ENCODE results near the gene ZNF446. TPM values are rescaled to one million over a fixed set of nuclear protein-coding genes. Genes with fewer than 3 reads are reported as not detected.

The ZNF446 gene
- total and polyA plus RNA-seq, 9 of the 15 experiments (the other 6 are each of a cell fraction or from before 2014, with no cell fraction given), result 0.07 to 4.8 (median 1.2) TPM

DNA sequence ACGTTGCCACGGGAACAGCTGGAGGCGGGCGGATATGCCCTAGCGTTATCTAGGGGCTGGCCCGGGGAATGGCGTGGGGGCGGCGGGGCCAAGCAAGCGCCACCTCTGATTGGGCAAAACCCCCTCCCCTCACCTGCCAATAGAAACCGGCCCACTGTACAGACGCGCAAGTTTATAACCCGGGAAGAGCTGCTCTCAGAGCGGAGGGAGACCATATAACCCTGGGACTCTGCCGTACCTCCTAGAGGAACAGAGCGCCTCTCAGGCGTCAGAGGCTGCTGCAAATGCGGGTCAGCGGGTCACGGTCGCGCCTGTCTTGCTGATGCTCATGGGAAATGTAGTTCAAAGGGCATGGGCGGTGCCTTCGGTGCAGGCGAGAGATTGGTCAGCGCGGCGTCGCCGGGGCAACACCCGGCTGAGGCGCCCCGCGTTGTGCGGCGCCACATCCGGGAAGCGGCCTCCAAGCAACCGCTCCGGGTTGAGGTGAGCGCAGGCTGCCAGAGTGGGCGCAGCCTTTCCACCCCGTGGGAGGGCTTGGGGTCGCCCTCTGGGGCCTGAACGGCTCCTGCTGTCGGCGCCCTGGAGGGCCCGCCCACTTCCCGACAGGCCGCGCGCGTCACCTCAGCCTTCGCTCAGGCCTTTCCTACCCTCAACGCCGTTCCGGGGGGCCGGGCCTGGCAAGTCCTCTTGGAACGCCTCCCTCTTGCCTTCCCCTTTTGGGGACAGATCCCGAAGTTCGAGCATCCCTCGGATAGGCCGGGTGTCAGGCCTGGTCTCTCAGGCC lies at the start of gene ZNF446 (continued):
- TF ChIP-seq, protein P1, sequence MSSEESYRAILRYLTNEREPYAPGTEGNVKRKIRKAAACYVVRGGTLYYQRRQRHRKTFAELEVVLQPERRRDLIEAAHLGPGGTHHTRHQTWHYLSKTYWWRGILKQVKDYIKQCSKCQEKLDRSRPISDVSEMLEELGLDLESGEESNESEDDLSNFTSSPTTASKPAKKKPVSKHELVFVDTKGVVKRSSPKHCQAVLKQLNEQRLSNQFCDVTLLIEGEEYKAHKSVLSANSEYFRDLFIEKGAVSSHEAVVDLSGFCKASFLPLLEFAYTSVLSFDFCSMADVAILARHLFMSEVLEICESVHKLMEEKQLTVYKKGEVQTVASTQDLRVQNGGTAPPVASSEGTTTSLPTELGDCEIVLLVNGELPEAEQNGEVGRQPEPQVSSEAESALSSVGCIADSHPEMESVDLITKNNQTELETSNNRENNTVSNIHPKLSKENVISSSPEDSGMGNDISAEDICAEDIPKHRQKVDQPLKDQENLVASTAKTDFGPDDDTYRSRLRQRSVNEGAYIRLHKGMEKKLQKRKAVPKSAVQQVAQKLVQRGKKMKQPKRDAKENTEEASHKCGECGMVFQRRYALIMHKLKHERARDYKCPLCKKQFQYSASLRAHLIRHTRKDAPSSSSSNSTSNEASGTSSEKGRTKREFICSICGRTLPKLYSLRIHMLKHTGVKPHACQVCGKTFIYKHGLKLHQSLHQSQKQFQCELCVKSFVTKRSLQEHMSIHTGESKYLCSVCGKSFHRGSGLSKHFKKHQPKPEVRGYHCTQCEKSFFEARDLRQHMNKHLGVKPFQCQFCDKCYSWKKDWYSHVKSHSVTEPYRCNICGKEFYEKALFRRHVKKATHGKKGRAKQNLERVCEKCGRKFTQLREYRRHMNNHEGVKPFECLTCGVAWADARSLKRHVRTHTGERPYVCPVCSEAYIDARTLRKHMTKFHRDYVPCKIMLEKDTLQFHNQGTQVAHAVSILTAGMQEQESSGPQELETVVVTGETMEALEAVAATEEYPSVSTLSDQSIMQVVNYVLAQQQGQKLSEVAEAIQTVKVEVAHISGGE (CRISPR knock-in tag; IDR thresholded peaks at IDR 0.05), result peak in 2 of 3 experiments; percentile 61 to 96; a peak in 3 of 6 replicates
- TF ChIP-seq KHSRP (IDR thresholded peaks at IDR 0.05), result no peak
- TF ChIP-seq, protein P2, sequence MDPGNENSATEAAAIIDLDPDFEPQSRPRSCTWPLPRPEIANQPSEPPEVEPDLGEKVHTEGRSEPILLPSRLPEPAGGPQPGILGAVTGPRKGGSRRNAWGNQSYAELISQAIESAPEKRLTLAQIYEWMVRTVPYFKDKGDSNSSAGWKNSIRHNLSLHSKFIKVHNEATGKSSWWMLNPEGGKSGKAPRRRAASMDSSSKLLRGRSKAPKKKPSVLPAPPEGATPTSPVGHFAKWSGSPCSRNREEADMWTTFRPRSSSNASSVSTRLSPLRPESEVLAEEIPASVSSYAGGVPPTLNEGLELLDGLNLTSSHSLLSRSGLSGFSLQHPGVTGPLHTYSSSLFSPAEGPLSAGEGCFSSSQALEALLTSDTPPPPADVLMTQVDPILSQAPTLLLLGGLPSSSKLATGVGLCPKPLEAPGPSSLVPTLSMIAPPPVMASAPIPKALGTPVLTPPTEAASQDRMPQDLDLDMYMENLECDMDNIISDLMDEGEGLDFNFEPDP (CRISPR knock-in tag; IDR thresholded peaks at IDR 0.05), result no peak; the same call in 1 of the 2 replicates
- no peak for TF ChIP-seq FOXJ3 (CRISPR knock-in tag; IDR thresholded peaks at IDR 0.05)
- TF ChIP-seq ZNF311 (CRISPR knock-in tag; IDR thresholded peaks at IDR 0.05), result no peak
- TF ChIP-seq, protein P3, sequence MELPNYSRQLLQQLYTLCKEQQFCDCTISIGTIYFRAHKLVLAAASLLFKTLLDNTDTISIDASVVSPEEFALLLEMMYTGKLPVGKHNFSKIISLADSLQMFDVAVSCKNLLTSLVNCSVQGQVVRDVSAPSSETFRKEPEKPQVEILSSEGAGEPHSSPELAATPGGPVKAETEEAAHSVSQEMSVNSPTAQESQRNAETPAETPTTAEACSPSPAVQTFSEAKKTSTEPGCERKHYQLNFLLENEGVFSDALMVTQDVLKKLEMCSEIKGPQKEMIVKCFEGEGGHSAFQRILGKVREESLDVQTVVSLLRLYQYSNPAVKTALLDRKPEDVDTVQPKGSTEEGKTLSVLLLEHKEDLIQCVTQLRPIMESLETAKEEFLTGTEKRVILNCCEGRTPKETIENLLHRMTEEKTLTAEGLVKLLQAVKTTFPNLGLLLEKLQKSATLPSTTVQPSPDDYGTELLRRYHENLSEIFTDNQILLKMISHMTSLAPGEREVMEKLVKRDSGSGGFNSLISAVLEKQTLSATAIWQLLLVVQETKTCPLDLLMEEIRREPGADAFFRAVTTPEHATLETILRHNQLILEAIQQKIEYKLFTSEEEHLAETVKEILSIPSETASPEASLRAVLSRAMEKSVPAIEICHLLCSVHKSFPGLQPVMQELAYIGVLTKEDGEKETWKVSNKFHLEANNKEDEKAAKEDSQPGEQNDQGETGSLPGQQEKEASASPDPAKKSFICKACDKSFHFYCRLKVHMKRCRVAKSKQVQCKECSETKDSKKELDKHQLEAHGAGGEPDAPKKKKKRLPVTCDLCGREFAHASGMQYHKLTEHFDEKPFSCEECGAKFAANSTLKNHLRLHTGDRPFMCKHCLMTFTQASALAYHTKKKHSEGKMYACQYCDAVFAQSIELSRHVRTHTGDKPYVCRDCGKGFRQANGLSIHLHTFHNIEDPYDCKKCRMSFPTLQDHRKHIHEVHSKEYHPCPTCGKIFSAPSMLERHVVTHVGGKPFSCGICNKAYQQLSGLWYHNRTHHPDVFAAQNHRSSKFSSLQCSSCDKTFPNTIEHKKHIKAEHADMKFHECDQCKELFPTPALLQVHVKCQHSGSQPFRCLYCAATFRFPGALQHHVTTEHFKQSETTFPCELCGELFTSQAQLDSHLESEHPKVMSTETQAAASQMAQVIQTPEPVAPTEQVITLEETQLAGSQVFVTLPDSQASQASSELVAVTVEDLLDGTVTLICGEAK (IDR thresholded peaks at IDR 0.05), result peak; percentile 90
- TF ChIP-seq, protein P3 (CRISPR knock-in tag; IDR thresholded peaks at IDR 0.05), result no peak
- peak; percentile 69; the same call in 1 of the 2 replicates for TF ChIP-seq KLF13 (tag; IDR thresholded peaks at IDR 0.05; ENCODE audit: borderline replicate concordance, low read depth)
- TF ChIP-seq, protein P4, sequence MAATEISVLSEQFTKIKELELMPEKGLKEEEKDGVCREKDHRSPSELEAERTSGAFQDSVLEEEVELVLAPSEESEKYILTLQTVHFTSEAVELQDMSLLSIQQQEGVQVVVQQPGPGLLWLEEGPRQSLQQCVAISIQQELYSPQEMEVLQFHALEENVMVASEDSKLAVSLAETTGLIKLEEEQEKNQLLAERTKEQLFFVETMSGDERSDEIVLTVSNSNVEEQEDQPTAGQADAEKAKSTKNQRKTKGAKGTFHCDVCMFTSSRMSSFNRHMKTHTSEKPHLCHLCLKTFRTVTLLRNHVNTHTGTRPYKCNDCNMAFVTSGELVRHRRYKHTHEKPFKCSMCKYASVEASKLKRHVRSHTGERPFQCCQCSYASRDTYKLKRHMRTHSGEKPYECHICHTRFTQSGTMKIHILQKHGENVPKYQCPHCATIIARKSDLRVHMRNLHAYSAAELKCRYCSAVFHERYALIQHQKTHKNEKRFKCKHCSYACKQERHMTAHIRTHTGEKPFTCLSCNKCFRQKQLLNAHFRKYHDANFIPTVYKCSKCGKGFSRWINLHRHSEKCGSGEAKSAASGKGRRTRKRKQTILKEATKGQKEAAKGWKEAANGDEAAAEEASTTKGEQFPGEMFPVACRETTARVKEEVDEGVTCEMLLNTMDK (IDR thresholded peaks at IDR 0.05; ENCODE audit: borderline replicate concordance, insufficient read depth, low read depth, low read length, poor library complexity, severe bottlenecking), result peak; percentile 17
